IMR-90 (cell line): ENCODE measurements around the gene CHD6. TPM values are rescaled to one million over a fixed set of nuclear protein-coding genes. Genes with fewer than 3 reads are reported as not detected.
A peak's percentile ranks its signal among the peaks of the same experiment; 100 is the strongest.

Experiments
- ATAC-seq: fragments of 200-7000 bp; cut with Tn5 transposase; 2 replicates; pipeline ENCODE4 v1.9.1; 2020; ENCODE audit warnings: low read depth, mild to moderate bottlenecking, moderate library complexity
- BruUV-seq: library from RNA; stranded (reverse); fragments of 400-500 nt; replicated peaks from 2 replicates; lab custom pipeline; 2021; lab: Mats Ljungman, UMichigan
- CTCF ChIA-PET: fragments of 300-600 bp; formaldehyde crosslinking; extraction: SDS; loops from one replicate; lab custom pipeline; 2021; ENCODE audit warnings: antibody characterized with exemption; lab: Yijun Ruan, JAX
- POLR2A ChIA-PET: fragments of 300-600 bp; sonication (Branson Sonifier 250); formaldehyde crosslinking; loops from one replicate; lab custom pipeline; 2022; ENCODE audit warnings: antibody characterized with exemption; ENCODE audit not compliant: unreplicated experiment; lab: Charles Lee
- DNase-seq: peaks from one replicate; pipeline ENCODE4 v3.0.0; 2013
- H2AFZ ChIP-seq: replicated peaks from 2 replicates; pipeline ENCODE3; 2013; ENCODE audit warnings: low read length, mild to moderate bottlenecking; ENCODE audit not compliant: poor library complexity
- H2AK5ac ChIP-seq: 2 replicates; pipeline ENCODE4 v1.6.1; 2013; ENCODE audit warnings: low read depth, low read length, inconsistent platforms
- H2AK9ac ChIP-seq: replicated peaks from 2 replicates; pipeline ENCODE3; 2013; ENCODE audit warnings: mild to moderate bottlenecking, low read depth, low read length, moderate library complexity; ENCODE audit not compliant: poor library complexity
- H2BK120ac ChIP-seq: 2 replicates; pipeline ENCODE4 v1.6.1; 2013; ENCODE audit warnings: low read depth, low read length, inconsistent platforms
- H2BK15ac ChIP-seq: 3 replicates; pipeline ENCODE4 v1.6.1; 2013; ENCODE audit warnings: low read depth, low read length, inconsistent platforms
- H2BK20ac ChIP-seq: 2 replicates; pipeline ENCODE4 v1.6.1; 2013; ENCODE audit warnings: low read depth, mild to moderate bottlenecking, inconsistent platforms, low read length, moderate library complexity
- H2BK5ac ChIP-seq: 2 replicates; pipeline ENCODE4 v1.6.1; 2013; ENCODE audit warnings: mild to moderate bottlenecking, low read depth, low read length, inconsistent platforms; ENCODE audit not compliant: poor library complexity, severe bottlenecking
- H3K14ac ChIP-seq: replicated peaks from 2 replicates; pipeline ENCODE4 v1.6.1; 2013; ENCODE audit warnings: low read depth, low read length, inconsistent platforms
- H3K18ac ChIP-seq: 2 replicates; pipeline ENCODE4 v1.6.1; 2013; ENCODE audit warnings: low read depth, low read length, control low read depth
- H3K23ac ChIP-seq: 2 replicates; pipeline ENCODE4 v1.6.1; 2013; ENCODE audit warnings: low read depth, low read length, inconsistent platforms
- H3K27ac ChIP-seq: 2 replicates; pipeline ENCODE4 v1.5.1; 2013; ENCODE audit warnings: mild to moderate bottlenecking, control low read depth, low read length; ENCODE audit not compliant: insufficient read depth
- H3K27me3 ChIP-seq: 2 replicates; pipeline ENCODE4 v1.6.1; 2013; ENCODE audit warnings: low read length; ENCODE audit not compliant: control insufficient read depth, insufficient read depth
- H3K36me3 ChIP-seq: 2 replicates; pipeline ENCODE4 v1.6.1; 2013; ENCODE audit warnings: low read length, mixed read lengths; ENCODE audit not compliant: control insufficient read depth, insufficient read depth
- H3K4ac ChIP-seq: 2 replicates; pipeline ENCODE4 v1.6.1; 2013; ENCODE audit warnings: low read depth, low read length, inconsistent platforms
- H3K4me1 ChIP-seq: 2 replicates; pipeline ENCODE4 v1.6.1; 2013; ENCODE audit warnings: low read length, mixed read lengths; ENCODE audit not compliant: control insufficient read depth, insufficient read depth
- H3K4me2 ChIP-seq: 2 replicates; pipeline ENCODE4 v1.6.1; 2013; ENCODE audit warnings: low read depth, mild to moderate bottlenecking, control low read depth, low read length, moderate library complexity
- H3K4me3 ChIP-seq: 2 replicates; pipeline ENCODE4 v1.5.1; 2013; ENCODE audit warnings: low read depth, mild to moderate bottlenecking, control low read depth, low read length, moderate library complexity; ENCODE audit not compliant: insufficient read depth
- H3K56ac ChIP-seq: 2 replicates; pipeline ENCODE4 v1.6.1; 2013; ENCODE audit warnings: low read length, inconsistent platforms; ENCODE audit not compliant: insufficient read depth; ENCODE audit errors: extremely low read depth
- H3K79me1 ChIP-seq, 2 experiments: 2 replicates each; pipeline ENCODE4 v1.6.1; 2013; ENCODE audit warnings: low read length in 2 of 2, inconsistent platforms in 1 of 2, low read depth in 1 of 2
- H3K9ac ChIP-seq: 2 replicates; pipeline ENCODE4 v1.6.1; 2013; ENCODE audit warnings: low read depth, low read length, control low read depth
- H3K9me1 ChIP-seq: 2 replicates; pipeline ENCODE4 v1.6.1; 2013; ENCODE audit warnings: low read length, inconsistent platforms; ENCODE audit not compliant: insufficient read depth
- H3K9me3 ChIP-seq: 2 replicates; pipeline ENCODE4 v1.6.1; 2013; ENCODE audit warnings: low read length; ENCODE audit not compliant: control insufficient read depth, insufficient read depth
- H4K20me1 ChIP-seq: 2 replicates; pipeline ENCODE4 v1.6.1; 2013; ENCODE audit warnings: low read length, inconsistent platforms; ENCODE audit not compliant: insufficient read depth
- H4K5ac ChIP-seq: 2 replicates; pipeline ENCODE4 v1.6.1; 2013; ENCODE audit warnings: mild to moderate bottlenecking, low read depth, low read length, control low read depth
- H4K8ac ChIP-seq, 2 experiments: 2 replicates each; pipeline ENCODE4 v1.6.1; 2013; ENCODE audit warnings: low read depth in 2 of 2, low read length in 2 of 2, control low read depth in 1 of 2, inconsistent platforms in 1 of 2
- H4K91ac ChIP-seq: 2 replicates; pipeline ENCODE4 v1.6.1; 2013; ENCODE audit warnings: low read depth, low read length, inconsistent platforms; ENCODE audit not compliant: insufficient read depth
- CEBPB ChIP-seq: IDR thresholded peaks from 2 replicates; pipeline ENCODE4 v1.6.1; 2012; ENCODE audit warnings: low read depth, low read length, improper control_type of control experiment
- NFE2L2 ChIP-seq: fragments of 150-350 bp; IDR thresholded peaks from 2 replicates; pipeline ENCODE4 v1.6.1; 2016; ENCODE audit warnings: low read depth, mild to moderate bottlenecking, low read length
- WGBS, 2 experiments: methylation state at CpG; one replicate each; pipeline versions ENCODE4 v1.1.5 to v1.1.7; 2013; ENCODE audit warnings: missing lambda C conversion rate in 2 of 2; ENCODE audit not compliant: insufficient read length in 1 of 2; ENCODE audit errors: extremely low coverage in 2 of 2; 5-methylcytosine and 5-hydroxymethylcytosine counted together
- dilution Hi-C: fragments of 300-500 bp; cut with HindIII; formaldehyde crosslinking; loops from one replicate; pipeline ENCODE4 v1.14.3; 2018; ENCODE audit warnings: low sequenced_read_pairs; ENCODE audit not compliant: unreplicated experiment
- in situ Hi-C: fragments of 300-500 bp; cut with MboI; formaldehyde crosslinking; loops from 3 replicates; pipeline ENCODE4 v1.14.3; 2019; ENCODE audit warnings: low sequenced_read_pairs, inconsistent platforms, mixed read lengths
- intact Hi-C: fragments of 100-400 bp; cut with micrococcal nuclease; formaldehyde crosslinking; loops from 2 replicates; pipeline ENCODE4 v1.10.0; 2022
- polyA plus RNA-seq, 3 experiments: library from polyadenylated mRNA; depleted of rRNA; stranded (reverse); fragments of >200 nt; gene quantifications; 2 replicates each; pipeline ENCODE4 v1.2.3, GENCODE V29; 2012; ENCODE audit warnings: low replicate concordance in 1 of 3
- total RNA-seq: library from RNA; depleted of rRNA; stranded (reverse); fragments of >200 nt; gene quantifications from 2 replicates; pipeline ENCODE4 v1.2.3, GENCODE V29; 2012

Gene CHD6
- total and polyA plus RNA-seq, 2 of the 4 experiments (the other 2 are of a cell fraction): 8.8 to 26.7 TPM

DNA sequence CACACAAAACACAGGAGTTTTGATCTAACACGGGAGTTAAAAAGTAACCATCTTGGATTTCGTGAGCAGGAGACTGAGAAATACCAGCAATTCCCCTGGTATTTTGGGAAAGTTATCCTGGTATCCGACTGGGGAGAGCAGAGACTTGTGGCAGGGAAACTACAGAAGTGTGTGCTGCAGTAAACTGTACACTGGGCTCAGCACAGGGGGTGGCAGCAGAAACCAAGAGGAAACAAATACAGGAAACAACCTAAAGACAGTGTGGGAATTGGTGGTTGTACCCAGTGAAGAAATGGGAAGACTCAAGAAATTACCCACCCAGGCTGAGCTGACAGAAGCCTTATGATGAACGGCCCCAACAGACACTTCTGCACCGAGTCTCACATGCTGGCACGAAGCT lies 109.8 kb downstream of the CHD6 start:
- Histone ChIP-seq H3K36me3 (peaks cover 5% of the 10 kb centered on the region), H3K9me1 (peaks cover 8% of the 10 kb centered on the region; the same call in 1 of the 2 replicates), H3K79me1 (peaks cover 6 to 26% of the 10 kb centered on the region in 2 experiments; a peak in 2 of 4 replicates), H2BK15ac (no peak overlapping the region), H3K14ac (peak overlapping the region; percentile 22; the same call in 1 of the 2 replicates), H2AK5ac (no peak overlapping the region), H3K27me3 (no peaks in the 10 kb centered on the region), H3K9ac (no peak overlapping the region), H4K91ac (no peak overlapping the region), H3K4ac (0 out of 2 replicates have a peak overlapping the region, but pooled peaks have one; percentile 29), H3K27ac (no peak overlapping the region), H2BK120ac (peak overlapping the region; percentile 13; the same call in 1 of the 2 replicates), H2AK9ac (peak overlapping the region; percentile 30), H4K8ac (no peak overlapping the region), H3K4me1 (peaks cover 15% of the 10 kb centered on the region), H3K56ac (no peak overlapping the region), H3K4me3 (no peak overlapping the region), H3K9me3 (peaks cover 2% of the 10 kb centered on the region; the same call in 1 of the 2 replicates), H3K18ac (peak overlapping the region; percentile 49; the same call in 1 of the 2 replicates), H3K23ac (no peak overlapping the region), H4K20me1 (no peaks in the 10 kb centered on the region), H2BK20ac (no peak overlapping the region), H4K5ac (peak overlapping the region; percentile 23; the same call in 1 of the 2 replicates), H2AFZ (peak overlapping the region; percentile 6), H3K4me2 (no peak overlapping the region), H2BK5ac (no peak overlapping the region)
- DNase-seq: no peak
- POLR2A ChIA-PET: no interaction called here
- no TSS peak for BruUV-seq
- in situ Hi-C loops (no loop called here), intact Hi-C loops (no loop called here), dilution Hi-C loops (no loop called here)
- TF ChIP-seq CEBPB (no peak), NFE2L2 (no peak)
- no peak for ATAC-seq
- 60% methylated on average over 2 of the region's 6 CpGs; no CpG with 5 or more reads in 1 of the 2 experiments for WGBS, 2 experiments
- CTCF ChIA-PET: interaction anchor here (1.0 kb wide), 1 partner anchor 88 kb away, joined by 3 read pairs; no protein-coding TSS in a partner anchor
